Cardiac fibroblast (primary cell): ENCODE results near the gene C9orf40.
A peak's percentile ranks its signal among the peaks of the same experiment; 100 is the strongest.

Experiments
- DNase-seq, 2 donors: peaks; one replicate each; pipeline versions ENCODE4 v3.0.0 to v3.0.0-alpha.2; 2010; ENCODE audit warnings: low read depth in 2 of 2
- H3K4me3 ChIP-seq, 2 donors: replicated peaks in 1 of 2; 1 replicate in 1 of 2; 2 replicates in 1 of 2; pipeline ENCODE4 v1.5.1; 2011; ENCODE audit warnings: low read depth in 2 of 2, low read length in 2 of 2, mild to moderate bottlenecking in 2 of 2, moderate library complexity in 1 of 2
- TF ChIP-seq, protein P1 (sequence below): IDR thresholded peaks from one replicate; pipeline ENCODE4 v1.5.1; 2011; ENCODE audit warnings: low read depth, mild to moderate bottlenecking, low read length, inconsistent platforms

C9orf40 gene

DNA sequence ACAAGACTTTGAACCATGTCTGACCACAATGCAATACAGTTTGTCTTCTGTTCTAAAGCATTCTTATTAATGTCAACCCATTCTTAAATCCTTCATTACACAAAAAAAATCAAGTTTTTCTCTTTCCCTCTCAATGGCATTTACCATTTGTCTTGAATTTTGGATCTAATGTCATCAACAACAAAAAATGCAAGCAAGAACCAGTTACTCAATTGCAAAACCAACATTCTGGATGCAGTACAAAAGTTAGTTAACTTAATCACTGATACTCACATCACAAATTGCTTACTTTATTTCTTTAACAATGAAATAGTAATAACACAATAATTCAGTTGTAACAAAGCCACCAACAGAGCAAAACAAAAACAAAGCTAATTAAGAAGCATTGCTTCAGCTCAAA is 6.0 kb downstream of the C9orf40 start:
- no peak for DNase-seq
- no peak overlapping the region for H3K4me3 ChIP-seq
- TF ChIP-seq, protein P1, sequence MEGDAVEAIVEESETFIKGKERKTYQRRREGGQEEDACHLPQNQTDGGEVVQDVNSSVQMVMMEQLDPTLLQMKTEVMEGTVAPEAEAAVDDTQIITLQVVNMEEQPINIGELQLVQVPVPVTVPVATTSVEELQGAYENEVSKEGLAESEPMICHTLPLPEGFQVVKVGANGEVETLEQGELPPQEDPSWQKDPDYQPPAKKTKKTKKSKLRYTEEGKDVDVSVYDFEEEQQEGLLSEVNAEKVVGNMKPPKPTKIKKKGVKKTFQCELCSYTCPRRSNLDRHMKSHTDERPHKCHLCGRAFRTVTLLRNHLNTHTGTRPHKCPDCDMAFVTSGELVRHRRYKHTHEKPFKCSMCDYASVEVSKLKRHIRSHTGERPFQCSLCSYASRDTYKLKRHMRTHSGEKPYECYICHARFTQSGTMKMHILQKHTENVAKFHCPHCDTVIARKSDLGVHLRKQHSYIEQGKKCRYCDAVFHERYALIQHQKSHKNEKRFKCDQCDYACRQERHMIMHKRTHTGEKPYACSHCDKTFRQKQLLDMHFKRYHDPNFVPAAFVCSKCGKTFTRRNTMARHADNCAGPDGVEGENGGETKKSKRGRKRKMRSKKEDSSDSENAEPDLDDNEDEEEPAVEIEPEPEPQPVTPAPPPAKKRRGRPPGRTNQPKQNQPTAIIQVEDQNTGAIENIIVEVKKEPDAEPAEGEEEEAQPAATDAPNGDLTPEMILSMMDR, result no peak

DNA sequence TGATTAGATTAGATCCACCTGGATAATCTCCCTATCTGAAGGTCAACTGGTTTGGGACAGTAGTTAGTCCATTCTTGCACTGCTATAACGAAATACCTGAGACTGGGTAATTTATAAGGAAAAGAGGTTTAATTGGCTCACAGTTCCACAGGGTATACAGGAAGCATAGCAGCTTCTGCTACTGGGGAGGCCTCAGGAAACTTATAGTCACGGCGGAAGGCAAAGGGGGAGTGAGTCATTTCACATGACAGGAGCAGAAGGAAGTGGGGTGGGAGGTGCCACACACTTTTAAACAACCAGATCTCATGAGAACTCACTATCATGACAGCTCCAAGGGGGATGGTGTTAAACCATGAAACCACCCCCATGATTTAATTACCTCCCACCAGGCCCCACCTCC is 9.9 kb downstream of the C9orf40 start:
- peak; percentile 4 to 59 for DNase-seq
- TF ChIP-seq, protein P1, result no peak
- no peak overlapping the region for H3K4me3 ChIP-seq

DNA sequence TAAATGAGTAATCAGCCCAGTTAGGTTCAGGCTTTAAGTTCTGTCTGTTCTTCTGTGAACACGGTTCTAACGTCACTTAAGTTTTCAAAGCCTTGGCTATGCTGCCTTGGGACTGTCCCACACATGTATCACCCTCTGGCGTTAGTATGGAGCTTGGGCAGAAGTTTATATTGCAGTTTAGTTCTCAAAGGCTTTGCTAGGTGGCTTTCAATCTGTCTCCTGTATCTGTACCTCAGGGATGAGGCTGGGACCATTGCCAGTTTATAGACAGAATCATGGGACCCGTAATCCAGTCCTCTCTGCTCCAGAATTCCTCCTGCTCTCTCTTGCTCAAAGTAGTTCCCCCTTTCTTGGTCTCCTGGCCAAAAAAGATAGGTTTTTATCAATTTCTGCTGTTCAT is 12.1 kb downstream of the C9orf40 start:
- peak in 1 of 2 donors; percentile 51 for DNase-seq
- no peak overlapping the region for H3K4me3 ChIP-seq
- TF ChIP-seq, protein P1, result no peak

- no peak for DNase-seq
These were observed 17.7 kb downstream of the C9orf40 start for GRCh38 chr9:74935008-74935407.

GRCh38 chr9:74921737-74922136 is 31.0 kb downstream of the C9orf40 start:
- DNase-seq, result no peak
- H3K4me3 ChIP-seq, result no peak overlapping the region
- TF ChIP-seq, protein P1, result no peak

More at GRCh38 chr9:74935008-74935407, 17.7 kb downstream of the C9orf40 start:
- no peak overlapping the region for H3K4me3 ChIP-seq
- TF ChIP-seq, protein P1, result no peak

GRCh38 chr9:74920944-74921626 is 31.6 kb downstream of the C9orf40 start:
- no peak for DNase-seq
- TF ChIP-seq, protein P1, result no peak
- H3K4me3 ChIP-seq, result no peak overlapping the region

DNA sequence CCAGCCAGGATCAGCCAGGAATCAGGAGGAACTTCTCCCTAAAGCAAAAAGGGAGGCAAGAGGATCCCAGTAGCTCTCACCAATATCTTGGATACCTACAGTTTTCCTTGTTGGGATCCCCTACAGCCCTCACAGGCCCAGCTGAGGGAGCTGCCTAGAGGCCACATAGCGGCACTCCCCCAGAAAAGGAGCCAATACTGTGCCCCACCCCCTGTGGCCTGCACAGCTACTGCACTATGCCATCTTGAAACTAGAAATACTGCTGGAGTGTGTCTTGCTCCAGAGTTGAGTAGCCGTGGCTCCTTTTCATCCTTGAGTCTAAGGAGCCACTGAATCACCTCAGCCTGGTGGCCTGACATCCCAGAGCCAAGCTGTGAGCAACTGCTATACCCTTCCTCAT is 42.7 kb downstream of the C9orf40 start:
- DNase-seq, result no peak
- H3K4me3 ChIP-seq, result no peak overlapping the region
- TF ChIP-seq, protein P1, result no peak
